Fibroblast of lung (primary cell): Measurements from ENCODE around the gene XXYLT1.

Experiments used
- CTCF ChIP-seq, 2 donors: IDR thresholded peaks in 1 of 2; conservative IDR thresholded peaks in 1 of 2; 1 replicate in 1 of 2; 2 replicates in 1 of 2; pipeline ENCODE4 v1.5.1; 2011 to 2012; ENCODE audit warnings: low read length in 2 of 2, control low read depth in 1 of 2, inconsistent platforms in 1 of 2, low read depth in 1 of 2, mild to moderate bottlenecking in 1 of 2
- EZH2 ChIP-seq: IDR thresholded peaks from 2 replicates; pipeline ENCODE4 v1.5.1; 2012; ENCODE audit warnings: low read length, control low read depth, mild to moderate bottlenecking; ENCODE audit errors: missing control alignments

- TF ChIP-seq CTCF (conservative IDR thresholded peaks at IDR 0.05 in 1 of 2, IDR thresholded peaks at IDR 0.05 in 1 of 2; ENCODE audit: low read depth in 1 of 2, low read length in 2 of 2) (no peak), EZH2 (no peak)
Measured at GRCh38 chr3:195140410-195140809, 130.5 kb downstream of the XXYLT1 start.
